Mesothelial cell of epicardium (in vitro differentiated cells): Measurements from ENCODE around the gene EPB42. TPM values are rescaled to one million over a fixed set of nuclear protein-coding genes. Genes with fewer than 3 reads are reported as not detected.
A peak's percentile ranks its signal among the peaks of the same experiment; 100 is the strongest.
"Not testable (repeated sequence)": the region's sequence is repeated elsewhere in the genome, so short reads cannot be mapped to it uniquely, and the experiment has no call there.

Source experiments
- DNase-seq, 2 experiments: peaks; one replicate each; pipeline ENCODE4 v3.0.0; 2021; ENCODE audit warnings: low spot score in 2 of 2; ENCODE audit not compliant: unreplicated experiment in 2 of 2
- H3K27ac Mint-ChIP-seq: 2 replicates; pipeline ENCODE4 v1.8.0; 2021; ENCODE audit warnings: mixed read lengths
- H3K27me3 Mint-ChIP-seq: 2 replicates; pipeline ENCODE4 v1.8.0; 2021; ENCODE audit warnings: low read depth, mixed read lengths
- H3K36me3 Mint-ChIP-seq: 2 replicates; pipeline ENCODE4 v1.8.0; 2021; ENCODE audit warnings: mixed read lengths
- H3K4me1 Mint-ChIP-seq: 2 replicates; pipeline ENCODE4 v1.8.0; 2021; ENCODE audit warnings: mixed read lengths
- H3K4me3 Mint-ChIP-seq: 2 replicates; pipeline ENCODE4 v1.8.0; 2021; ENCODE audit warnings: mild to moderate bottlenecking, moderate library complexity, mixed read lengths
- H3K9me3 Mint-ChIP-seq: 2 replicates; pipeline ENCODE4 v1.8.0; 2021; ENCODE audit warnings: mixed read lengths
- total RNA-seq: library from RNA; stranded (reverse); gene quantifications from 3 replicates; pipeline ENCODE4 v1.2.1, GENCODE V29; 2021
- TF ChIP-seq, protein P1 (sequence below): fragments of 200-600 bp; sonication (generic); IDR thresholded peaks from one replicate; pipeline ENCODE4 v1.5.0; 2021; ENCODE audit warnings: antibody characterized with exemption; ENCODE audit not compliant: unreplicated experiment

EPB42 gene
- total RNA-seq, 1 donor from 2014 or later = 0.13 TPM

DNA sequence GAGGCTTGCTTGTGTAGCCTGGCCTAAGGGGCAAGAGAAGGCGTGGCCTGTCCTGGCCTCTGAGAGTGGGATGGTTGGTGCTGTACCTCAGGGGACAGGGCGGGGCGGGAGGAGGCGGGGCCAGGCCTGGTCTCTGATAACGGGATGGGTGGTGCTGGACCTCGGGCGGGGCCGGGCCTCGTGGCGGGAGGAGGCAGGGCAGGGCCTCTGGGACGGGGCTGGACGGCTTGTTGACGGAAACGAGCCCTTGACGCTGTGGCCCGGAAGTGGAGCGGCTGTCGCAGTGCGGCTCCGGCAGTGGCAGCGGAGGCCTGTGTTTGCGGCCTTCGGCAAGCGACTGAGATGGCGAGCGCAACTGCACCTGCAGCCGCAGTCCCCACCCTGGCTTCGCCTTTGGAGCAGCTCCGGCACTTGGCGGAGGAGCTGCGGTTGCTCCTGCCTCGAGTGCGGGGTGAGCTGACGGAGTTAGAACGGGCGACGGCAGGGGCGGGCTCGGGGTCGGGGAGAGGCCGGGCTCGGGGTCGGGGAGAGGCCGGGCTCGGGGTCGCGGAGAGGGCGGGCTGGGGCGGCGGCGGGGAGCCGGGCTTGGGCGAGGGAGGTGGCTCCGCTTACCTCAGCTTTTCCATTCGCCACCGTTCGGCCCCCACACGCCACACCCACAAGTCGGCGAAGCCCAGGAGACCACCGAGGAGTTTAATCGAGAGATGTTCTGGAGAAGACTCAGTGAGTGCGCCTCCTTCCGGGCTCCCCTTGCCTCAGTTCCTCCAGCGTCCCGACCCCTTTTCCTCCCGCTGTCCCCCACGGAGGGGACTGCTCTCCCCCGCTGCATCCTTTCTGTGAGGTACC lies 35.4 kb downstream of the EPB42 start, which contains the start of gene CCNDBP1:
Gene CCNDBP1, plus strand, starts transcription at position 247 of the 846 bp plus-strand sequence. Its CDS starts 96 bp downstream, at position 343.
- TF ChIP-seq, protein P1, sequence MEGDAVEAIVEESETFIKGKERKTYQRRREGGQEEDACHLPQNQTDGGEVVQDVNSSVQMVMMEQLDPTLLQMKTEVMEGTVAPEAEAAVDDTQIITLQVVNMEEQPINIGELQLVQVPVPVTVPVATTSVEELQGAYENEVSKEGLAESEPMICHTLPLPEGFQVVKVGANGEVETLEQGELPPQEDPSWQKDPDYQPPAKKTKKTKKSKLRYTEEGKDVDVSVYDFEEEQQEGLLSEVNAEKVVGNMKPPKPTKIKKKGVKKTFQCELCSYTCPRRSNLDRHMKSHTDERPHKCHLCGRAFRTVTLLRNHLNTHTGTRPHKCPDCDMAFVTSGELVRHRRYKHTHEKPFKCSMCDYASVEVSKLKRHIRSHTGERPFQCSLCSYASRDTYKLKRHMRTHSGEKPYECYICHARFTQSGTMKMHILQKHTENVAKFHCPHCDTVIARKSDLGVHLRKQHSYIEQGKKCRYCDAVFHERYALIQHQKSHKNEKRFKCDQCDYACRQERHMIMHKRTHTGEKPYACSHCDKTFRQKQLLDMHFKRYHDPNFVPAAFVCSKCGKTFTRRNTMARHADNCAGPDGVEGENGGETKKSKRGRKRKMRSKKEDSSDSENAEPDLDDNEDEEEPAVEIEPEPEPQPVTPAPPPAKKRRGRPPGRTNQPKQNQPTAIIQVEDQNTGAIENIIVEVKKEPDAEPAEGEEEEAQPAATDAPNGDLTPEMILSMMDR = peak; percentile 23
- H3K36me3 Mint-ChIP-seq = no peaks in the 10 kb centered on the region
- H3K27ac Mint-ChIP-seq = peak within 1 kb of the TSS; percentile 85
- H3K4me3 Mint-ChIP-seq = peak within 1 kb of the TSS; percentile 91
- H3K9me3 Mint-ChIP-seq = no peaks in the 10 kb centered on the region
- no peaks in the 10 kb centered on the region for H3K27me3 Mint-ChIP-seq
- peak; percentile 49 to 76 for DNase-seq
- H3K4me1 Mint-ChIP-seq = peaks cover 9% of the 10 kb centered on the region

- no peaks in the 10 kb centered on the region for H3K27me3 Mint-ChIP-seq
- no peaks in the 10 kb centered on the region for H3K9me3 Mint-ChIP-seq
- peaks cover 9% of the 10 kb centered on the region for H3K4me1 Mint-ChIP-seq
- peak overlapping the region; percentile 91 for H3K4me3 Mint-ChIP-seq
- TF ChIP-seq, protein P1 = no peak
- DNase-seq = no peak
- no peaks in the 10 kb centered on the region for H3K36me3 Mint-ChIP-seq
- H3K27ac Mint-ChIP-seq = peak overlapping the region; percentile 53
These were observed 36.3 kb downstream of the EPB42 start for GRCh38 chr15:43184407-43185124.

- Mint-ChIP-seq H3K9me3 (no peaks in the 10 kb centered on the region), H3K4me3 (no peak overlapping the region), H3K36me3 (no peaks in the 10 kb centered on the region), H3K4me1 (peaks cover 9% of the 10 kb centered on the region), H3K27me3 (no peaks in the 10 kb centered on the region), H3K27ac (peak overlapping the region; percentile 3)
- DNase-seq = no peak
- TF ChIP-seq, protein P1 = no peak
These were observed 37.5 kb downstream of the EPB42 start for GRCh38 chr15:43183270-43183669.

- H3K4me1 Mint-ChIP-seq, H3K27ac Mint-ChIP-seq, H3K27me3 Mint-ChIP-seq, DNase-seq, H3K4me3 Mint-ChIP-seq: not testable (repeated sequence)
- H3K36me3 Mint-ChIP-seq = peaks cover 31% of the 10 kb centered on the region
- peaks cover 18% of the 10 kb centered on the region for H3K9me3 Mint-ChIP-seq
These were observed 43.7 kb downstream of the EPB42 start for GRCh38 chr15:43177147-43177546.

- not testable (repeated sequence) for H3K27ac Mint-ChIP-seq, H3K4me1 Mint-ChIP-seq, H3K4me3 Mint-ChIP-seq, H3K27me3 Mint-ChIP-seq, DNase-seq
- Mint-ChIP-seq H3K9me3 (peaks cover 18% of the 10 kb centered on the region), H3K36me3 (peaks cover 35% of the 10 kb centered on the region)
These were observed 45.0 kb downstream of the EPB42 start for GRCh38 chr15:43175656-43176309.

DNA sequence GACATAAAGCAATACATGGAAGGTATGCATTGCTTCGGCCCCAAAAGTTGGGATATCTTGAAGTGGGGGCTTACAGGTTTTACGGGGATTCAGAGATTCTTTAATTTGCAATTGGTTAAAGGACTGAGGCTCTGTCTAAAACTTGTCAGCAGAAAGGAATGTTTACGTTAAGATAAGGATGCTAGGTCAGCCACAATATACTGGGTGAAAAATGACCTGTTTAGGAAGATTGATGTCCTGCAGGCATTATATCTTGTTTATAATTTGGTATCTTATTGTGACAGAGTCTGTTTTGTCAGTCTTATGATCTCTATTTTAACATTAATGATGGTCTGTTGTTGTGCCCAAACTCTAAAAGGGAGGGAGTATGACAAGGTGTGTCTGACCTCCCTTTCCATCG lies 50.9 kb downstream of the EPB42 start:
- H3K9me3 Mint-ChIP-seq = peaks cover 19% of the 10 kb centered on the region
- no peak for DNase-seq
- no peak overlapping the region for H3K27ac Mint-ChIP-seq
- TF ChIP-seq, protein P1 = no peak
- H3K36me3 Mint-ChIP-seq = peaks cover 51% of the 10 kb centered on the region
- H3K4me3 Mint-ChIP-seq = no peak overlapping the region
- no peaks in the 10 kb centered on the region for H3K27me3 Mint-ChIP-seq
- peaks cover 8% of the 10 kb centered on the region for H3K4me1 Mint-ChIP-seq
